ENCODE results near the gene S100A12. TPM values are rescaled to one million over a fixed set of nuclear protein-coding genes. Genes with fewer than 3 reads are reported as not detected.

S100A12 gene
- total and polyA plus RNA-seq, 7 donors = 2.9 to 23.4 (median 20.8) TPM; not detected in 4

DNA sequence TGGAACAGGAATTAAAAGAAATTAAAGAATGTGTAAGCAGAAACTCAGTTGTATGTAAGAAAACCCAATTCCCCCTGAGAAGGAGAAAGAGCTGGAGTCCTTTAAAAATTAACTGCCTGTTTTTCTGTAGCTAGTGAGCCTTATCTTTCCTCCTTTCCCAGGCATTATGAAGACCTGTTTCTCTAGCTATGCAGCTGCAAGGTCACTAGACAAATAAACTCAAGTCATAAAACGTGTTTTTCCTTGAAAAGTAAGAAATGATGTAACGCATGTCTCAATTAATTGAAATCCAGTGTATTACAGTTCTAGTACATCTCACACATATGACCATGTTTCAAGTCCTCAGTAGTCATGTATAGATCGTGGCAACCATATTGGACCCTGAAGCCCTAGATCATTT lies 5.3 kb downstream of the S100A12 start:
- no peak for DNase-seq
- Histone ChIP-seq H3K27me3 (no peaks in the 10 kb centered on the region), H3K4me1 (no peaks in the 10 kb centered on the region), H3K27ac (no peak overlapping the region), H3K9me3 (no peaks in the 10 kb centered on the region), H3K4me3 (no peak overlapping the region), H3K36me3 (no peaks in the 10 kb centered on the region)
- intact Hi-C loops (cut with DNase I) = no loop called here
- 41 to 72% methylated on average over 3 of the region's 3 CpGs for WGBS, 2 donors
- TF ChIP-seq, protein P1, sequence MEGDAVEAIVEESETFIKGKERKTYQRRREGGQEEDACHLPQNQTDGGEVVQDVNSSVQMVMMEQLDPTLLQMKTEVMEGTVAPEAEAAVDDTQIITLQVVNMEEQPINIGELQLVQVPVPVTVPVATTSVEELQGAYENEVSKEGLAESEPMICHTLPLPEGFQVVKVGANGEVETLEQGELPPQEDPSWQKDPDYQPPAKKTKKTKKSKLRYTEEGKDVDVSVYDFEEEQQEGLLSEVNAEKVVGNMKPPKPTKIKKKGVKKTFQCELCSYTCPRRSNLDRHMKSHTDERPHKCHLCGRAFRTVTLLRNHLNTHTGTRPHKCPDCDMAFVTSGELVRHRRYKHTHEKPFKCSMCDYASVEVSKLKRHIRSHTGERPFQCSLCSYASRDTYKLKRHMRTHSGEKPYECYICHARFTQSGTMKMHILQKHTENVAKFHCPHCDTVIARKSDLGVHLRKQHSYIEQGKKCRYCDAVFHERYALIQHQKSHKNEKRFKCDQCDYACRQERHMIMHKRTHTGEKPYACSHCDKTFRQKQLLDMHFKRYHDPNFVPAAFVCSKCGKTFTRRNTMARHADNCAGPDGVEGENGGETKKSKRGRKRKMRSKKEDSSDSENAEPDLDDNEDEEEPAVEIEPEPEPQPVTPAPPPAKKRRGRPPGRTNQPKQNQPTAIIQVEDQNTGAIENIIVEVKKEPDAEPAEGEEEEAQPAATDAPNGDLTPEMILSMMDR (IDR thresholded peaks at IDR 0.05) = no peak
- TF ChIP-seq POLR2AphosphoS5 (IDR thresholded peaks at IDR 0.05) = no peak
- TF ChIP-seq POLR2A (IDR thresholded peaks at IDR 0.05) = no peak
- no peak for TF ChIP-seq EP300 (IDR thresholded peaks at IDR 0.05)

DNA sequence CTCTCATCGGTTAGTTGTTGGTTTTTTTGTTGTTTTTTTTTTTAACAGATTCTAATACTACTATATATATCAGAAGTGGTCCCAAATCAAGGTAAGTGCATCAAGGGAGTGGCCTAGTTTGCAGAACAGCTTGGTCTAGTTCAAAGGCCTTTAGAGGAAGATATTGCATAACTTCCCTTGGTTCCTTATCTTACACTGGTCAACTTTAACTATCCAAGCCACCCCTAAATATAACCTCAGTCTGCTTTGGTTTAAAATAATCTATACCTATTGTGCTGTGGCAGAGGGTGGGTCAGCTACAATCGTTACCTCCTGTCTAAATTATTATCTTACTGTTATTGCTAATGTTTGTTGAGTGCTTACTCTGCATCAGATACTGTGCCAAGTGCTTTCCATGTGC lies 6.9 kb downstream of the S100A12 start:
- intact Hi-C loops (cut with DNase I) = no loop called here
- TF ChIP-seq POLR2A (IDR thresholded peaks at IDR 0.05) (no peak), POLR2AphosphoS5 (IDR thresholded peaks at IDR 0.05) (no peak), EP300 (IDR thresholded peaks at IDR 0.05) (no peak)
- TF ChIP-seq, protein P1 (IDR thresholded peaks at IDR 0.05) = no peak
- Histone ChIP-seq H3K27ac (no peak overlapping the region), H3K36me3 (no peaks in the 10 kb centered on the region), H3K9me3 (no peaks in the 10 kb centered on the region), H3K4me3 (no peak overlapping the region), H3K27me3 (no peaks in the 10 kb centered on the region), H3K4me1 (no peaks in the 10 kb centered on the region)
- 47 to 64% methylated on average over 2 of the region's 2 CpGs for WGBS, 2 donors
- no peak for DNase-seq

DNA sequence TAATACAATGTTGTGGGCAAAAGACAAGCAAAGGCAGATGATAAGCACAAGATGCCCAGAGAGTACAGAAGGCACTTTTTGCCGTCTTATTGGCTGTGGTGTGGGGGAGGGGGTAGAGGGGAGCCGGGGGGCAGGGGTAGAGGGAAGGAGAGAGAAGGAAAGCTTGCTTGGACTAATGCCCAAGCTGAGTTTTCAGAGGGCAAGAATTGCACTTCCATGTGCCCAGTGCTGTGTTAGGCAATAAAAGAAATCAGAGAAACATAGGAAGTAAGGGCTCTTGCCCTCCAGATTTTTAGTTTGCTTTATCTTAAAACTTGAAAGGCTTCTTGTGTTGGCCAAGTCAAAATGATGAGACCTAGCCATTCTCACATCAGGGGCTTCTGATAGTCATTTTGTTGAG lies 8.3 kb downstream of the S100A12 start:
- Histone ChIP-seq H3K4me3 (no peak overlapping the region), H3K27ac (no peak overlapping the region), H3K4me1 (no peaks in the 10 kb centered on the region), H3K36me3 (no peaks in the 10 kb centered on the region), H3K9me3 (no peaks in the 10 kb centered on the region), H3K27me3 (no peaks in the 10 kb centered on the region)
- TF ChIP-seq, protein P1 (IDR thresholded peaks at IDR 0.05) = no peak
- no peak for TF ChIP-seq EP300 (IDR thresholded peaks at IDR 0.05)
- TF ChIP-seq POLR2A (IDR thresholded peaks at IDR 0.05) = no peak
- no peak for TF ChIP-seq POLR2AphosphoS5 (IDR thresholded peaks at IDR 0.05)
- DNase-seq = no peak
- 71 to 74% methylated on average over 2 of the region's 2 CpGs for WGBS, 2 donors
- intact Hi-C loops (cut with DNase I) = no loop called here

DNA sequence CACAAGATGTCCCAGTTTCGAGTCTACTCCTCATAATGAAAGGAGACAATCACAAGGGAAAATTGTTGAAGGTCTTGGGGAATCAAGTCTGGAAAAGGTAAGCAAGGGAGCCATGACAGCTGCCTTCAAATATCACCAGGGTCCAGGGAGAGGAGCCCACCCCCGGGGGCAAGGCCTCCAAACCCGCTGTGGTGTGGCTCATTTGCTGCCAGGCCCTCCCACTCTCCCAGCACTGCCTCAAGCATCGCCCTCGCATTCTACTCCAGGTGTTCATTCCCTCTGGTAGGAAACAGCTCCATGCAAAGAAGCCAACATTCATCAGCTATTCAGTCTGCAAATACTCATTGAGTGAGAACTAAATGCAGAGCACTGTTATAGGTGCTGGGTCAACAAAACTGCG lies 9.2 kb downstream of the S100A12 start:
- no peaks in the 10 kb centered on the region for H3K36me3 ChIP-seq
- intact Hi-C loops (cut with DNase I) = no loop called here
- no peak for DNase-seq
- no peaks in the 10 kb centered on the region for H3K4me1 ChIP-seq
- no peaks in the 10 kb centered on the region for H3K9me3 ChIP-seq
- no peak overlapping the region for H3K27ac ChIP-seq
- H3K4me3 ChIP-seq = no peak overlapping the region
- WGBS, 2 donors = 82 to 87% methylated on average over 6 of the region's 6 CpGs
- no peaks in the 10 kb centered on the region for H3K27me3 ChIP-seq
- TF ChIP-seq, protein P1 (IDR thresholded peaks at IDR 0.05) = no peak
- TF ChIP-seq POLR2A (IDR thresholded peaks at IDR 0.05) = no peak
- no peak for TF ChIP-seq POLR2AphosphoS5 (IDR thresholded peaks at IDR 0.05)
- no peak for TF ChIP-seq EP300 (IDR thresholded peaks at IDR 0.05)

DNA sequence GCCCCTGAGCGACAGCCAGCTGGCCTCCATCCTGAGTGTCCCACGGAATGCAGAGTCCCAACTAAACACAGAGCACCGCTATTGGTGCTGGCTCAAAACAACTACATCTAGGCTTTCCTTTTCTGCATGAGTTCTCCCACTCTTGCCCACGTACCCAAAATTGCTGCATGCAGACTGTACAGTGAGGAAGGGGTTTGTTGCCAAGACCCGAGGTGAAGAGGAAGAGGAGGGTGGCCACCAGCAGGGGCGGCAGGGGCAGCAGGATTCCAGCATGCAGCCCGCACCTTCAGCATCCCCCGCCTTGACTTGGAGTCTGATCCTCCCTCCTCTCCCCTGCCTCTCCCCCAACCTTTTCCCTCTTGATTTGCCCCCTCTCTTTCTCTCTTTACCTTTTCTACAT lies 9.7 kb downstream of the S100A12 start:
- intact Hi-C loops (cut with DNase I) = no loop called here
- H3K36me3 ChIP-seq = no peaks in the 10 kb centered on the region
- H3K4me1 ChIP-seq = no peaks in the 10 kb centered on the region
- WGBS, 2 donors = 83 to 89% methylated on average over 8 of the region's 8 CpGs
- no peak for TF ChIP-seq POLR2A (IDR thresholded peaks at IDR 0.05)
- TF ChIP-seq EP300 (IDR thresholded peaks at IDR 0.05) = no peak
- TF ChIP-seq, protein P1 (IDR thresholded peaks at IDR 0.05) = no peak
- TF ChIP-seq POLR2AphosphoS5 (IDR thresholded peaks at IDR 0.05) = no peak
- H3K4me3 ChIP-seq = no peak overlapping the region
- H3K27ac ChIP-seq = no peak overlapping the region
- no peaks in the 10 kb centered on the region for H3K9me3 ChIP-seq
- no peaks in the 10 kb centered on the region for H3K27me3 ChIP-seq
- no peak for DNase-seq

Data from sigmoid colon (tissue), 7 donors.